Measurements from ENCODE around the gene ZBTB25.
A peak's percentile ranks its signal among the peaks of the same experiment; 100 is the strongest.

Gene ZBTB25

DNA sequence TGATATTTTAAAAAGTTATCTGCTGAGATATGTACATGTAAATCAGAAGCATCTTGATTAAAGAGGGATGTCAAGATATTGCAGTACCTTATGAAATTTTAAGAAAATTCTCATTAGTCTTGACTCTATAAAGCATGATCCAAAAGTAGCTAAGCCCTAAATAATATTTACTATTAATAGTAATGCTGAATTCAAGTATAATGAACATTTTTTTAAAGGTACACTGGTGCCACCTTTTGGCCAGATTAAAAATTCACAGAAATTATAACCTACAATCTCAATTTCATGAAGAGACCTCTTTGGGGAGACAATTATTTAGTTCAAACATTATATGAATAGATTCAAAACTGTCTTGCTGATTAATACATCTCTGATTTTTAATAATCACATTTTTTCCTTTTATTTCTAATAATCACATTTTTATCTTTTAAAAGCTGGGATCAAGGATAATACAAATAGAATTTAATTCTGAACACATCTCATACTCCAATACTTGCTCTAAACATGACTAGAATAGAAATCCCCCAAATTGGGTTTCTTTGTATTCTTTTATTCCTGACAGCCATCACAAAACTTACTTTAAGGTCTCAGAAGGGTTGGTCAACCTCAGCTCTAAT, 24.9 kb downstream of the ZBTB25 start:
- no peak for DNase-seq (ENCODE audit: extremely low read depth in 1 of 2, low read depth in 1 of 2)

DNA sequence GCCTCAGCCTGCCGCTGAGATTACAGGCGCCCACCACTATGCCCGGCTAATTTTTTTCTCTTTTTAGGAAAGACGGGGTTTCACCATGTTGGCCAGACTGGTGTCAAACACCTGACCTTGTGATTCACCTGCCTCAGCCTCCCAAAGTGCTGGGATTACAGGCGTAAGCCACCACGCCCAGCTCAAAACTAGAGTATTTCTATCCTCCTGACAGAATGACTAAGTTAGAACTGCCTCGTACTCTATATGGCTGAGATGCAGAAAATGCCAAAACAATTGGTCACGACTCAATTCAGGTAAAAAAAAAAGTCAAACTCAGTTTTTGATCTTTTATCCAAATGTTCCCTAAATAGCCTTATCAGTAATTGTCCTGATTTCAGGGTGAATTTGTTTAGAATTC, 27.2 kb downstream of the ZBTB25 start:
- DNase-seq (ENCODE audit: extremely low read depth in 1 of 2, low read depth in 1 of 2): no peak

DNA sequence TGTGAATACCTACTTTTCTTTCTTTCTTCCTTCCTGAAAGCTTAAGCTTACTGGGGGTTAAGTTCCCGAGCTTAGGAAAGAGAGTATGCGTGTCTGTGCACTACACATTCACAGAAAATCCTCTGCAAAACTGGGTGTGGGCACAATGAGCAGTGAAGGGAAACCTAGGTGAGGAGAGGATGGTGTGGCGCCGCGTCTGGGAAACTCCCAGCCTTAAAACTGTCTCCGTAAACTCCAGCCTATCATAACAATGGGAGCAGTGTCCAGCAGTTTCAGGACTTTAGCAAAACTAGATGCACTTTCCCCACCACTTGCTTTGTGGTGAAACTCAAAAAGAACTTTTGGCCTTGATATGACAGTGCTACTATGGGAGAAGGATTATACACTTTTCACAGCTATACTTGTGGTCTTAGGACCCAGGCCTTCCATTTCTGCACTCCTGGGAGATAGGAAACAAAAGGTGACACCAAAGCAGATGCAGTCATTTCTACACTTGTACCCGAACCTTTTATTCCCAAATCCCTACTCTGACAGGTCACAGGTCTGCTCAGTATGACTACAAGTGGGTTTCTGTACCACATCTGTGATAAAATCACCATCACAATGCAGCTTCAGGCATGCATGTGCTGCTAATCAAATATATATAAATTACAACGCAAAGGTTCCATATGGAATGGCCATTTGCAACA, 27.9 kb downstream of the ZBTB25 start:
- no peak for DNase-seq (ENCODE audit: extremely low read depth in 1 of 2, low read depth in 1 of 2)

DNA sequence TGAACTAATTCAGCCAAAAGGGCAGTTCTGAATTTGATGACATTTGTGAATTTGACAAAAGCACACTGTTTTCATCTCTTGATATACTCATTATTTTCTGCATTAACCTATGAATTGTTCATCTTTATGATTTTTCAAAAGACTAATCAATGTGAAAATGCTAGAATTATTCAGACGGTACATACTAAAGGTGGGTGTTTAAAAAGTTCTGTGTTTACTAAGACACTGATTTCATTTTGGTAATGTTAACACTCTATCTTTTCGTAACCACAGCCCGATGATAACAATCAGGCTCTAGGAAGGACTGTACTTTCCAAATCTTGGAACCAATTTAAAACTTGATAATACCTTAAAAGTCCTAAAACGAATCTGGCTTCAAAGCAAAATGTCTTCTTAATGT, 28.9 kb downstream of the ZBTB25 start:
- DNase-seq (ENCODE audit: extremely low read depth in 1 of 2, low read depth in 1 of 2): no peak

DNA sequence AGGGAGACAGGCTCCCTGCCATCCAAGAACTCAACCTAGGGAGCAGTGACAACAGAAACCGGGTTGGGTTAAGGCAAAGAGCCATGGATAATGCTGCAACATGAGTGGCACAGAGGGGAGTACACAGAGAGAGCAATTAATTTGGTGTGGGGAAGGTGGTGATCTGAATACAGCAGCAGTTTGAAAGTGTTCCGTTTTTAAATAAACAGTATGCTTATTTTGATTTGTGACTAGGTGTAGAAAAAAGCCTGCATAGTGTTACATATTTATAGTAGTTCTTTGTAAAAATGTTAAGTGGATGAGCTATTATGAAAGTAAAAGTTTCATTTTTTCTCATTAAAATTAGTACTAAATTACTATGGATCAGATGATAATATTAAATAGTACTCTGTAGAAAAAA, 29.6 kb downstream of the ZBTB25 start:
- DNase-seq (ENCODE audit: extremely low read depth in 1 of 2, low read depth in 1 of 2): no peak

DNA sequence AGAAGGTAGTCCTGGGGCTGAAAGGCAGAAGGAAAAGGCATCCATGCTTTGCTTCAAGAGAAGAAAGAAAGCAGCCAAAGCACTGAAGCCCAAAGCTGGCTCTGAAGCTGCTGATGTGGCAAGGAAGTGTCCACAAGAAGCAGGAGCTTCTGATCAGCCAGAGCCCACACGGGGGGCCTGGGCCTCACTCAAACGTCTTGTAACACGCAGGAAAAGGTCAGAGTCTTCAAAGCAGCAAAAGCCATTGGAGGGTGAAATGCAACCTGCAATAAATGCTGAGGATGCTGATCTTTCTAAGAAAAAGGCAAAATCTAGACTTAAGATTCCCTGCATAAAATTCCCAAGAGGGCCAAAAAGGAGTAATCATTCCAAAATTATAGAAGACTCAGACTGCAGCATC, 35.2 kb downstream of the ZBTB25 start:
- DNase-seq (ENCODE audit: extremely low read depth in 1 of 2, low read depth in 1 of 2): no peak

DNA sequence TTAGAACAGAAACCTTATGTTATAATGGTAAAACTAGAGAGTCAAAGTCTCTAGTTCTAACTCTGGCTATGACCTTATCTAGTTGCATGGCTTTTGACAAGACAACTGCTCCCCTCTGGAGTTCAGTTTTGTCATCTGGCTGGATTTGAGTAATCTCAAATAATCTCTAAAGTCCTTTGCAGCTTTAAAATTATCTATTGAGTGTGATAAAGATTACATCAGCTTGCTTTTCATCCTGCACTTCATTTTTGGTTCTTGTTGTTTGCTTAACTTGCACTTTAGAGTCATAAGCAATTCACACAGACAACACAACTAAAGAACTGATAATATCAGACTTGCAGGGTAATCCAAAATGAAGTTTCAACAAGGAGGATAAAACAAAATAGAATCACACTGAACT, 36.1 kb downstream of the ZBTB25 start:
- no peak for DNase-seq (ENCODE audit: extremely low read depth in 1 of 2, low read depth in 1 of 2)

DNA sequence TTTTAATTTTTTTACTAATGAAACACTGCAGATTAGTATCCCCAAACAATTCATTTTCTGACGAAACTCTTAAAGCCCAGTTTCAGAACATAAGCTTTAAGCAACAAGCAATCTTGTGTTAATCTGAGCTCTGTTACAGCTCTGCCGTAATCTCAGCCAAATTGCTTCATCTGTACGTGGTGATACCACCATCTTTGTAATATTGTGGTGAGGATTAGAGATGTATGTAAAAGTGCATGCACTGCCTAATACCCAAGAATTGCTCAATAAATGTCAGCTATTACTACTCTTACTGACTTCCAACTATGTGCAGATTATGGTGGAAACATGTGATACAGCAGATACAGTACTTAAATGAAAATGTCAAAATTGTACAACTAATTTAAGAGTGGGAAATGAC, 36.5 kb downstream of the ZBTB25 start:
- DNase-seq (ENCODE audit: extremely low read depth in 1 of 2, low read depth in 1 of 2): no peak

DNA sequence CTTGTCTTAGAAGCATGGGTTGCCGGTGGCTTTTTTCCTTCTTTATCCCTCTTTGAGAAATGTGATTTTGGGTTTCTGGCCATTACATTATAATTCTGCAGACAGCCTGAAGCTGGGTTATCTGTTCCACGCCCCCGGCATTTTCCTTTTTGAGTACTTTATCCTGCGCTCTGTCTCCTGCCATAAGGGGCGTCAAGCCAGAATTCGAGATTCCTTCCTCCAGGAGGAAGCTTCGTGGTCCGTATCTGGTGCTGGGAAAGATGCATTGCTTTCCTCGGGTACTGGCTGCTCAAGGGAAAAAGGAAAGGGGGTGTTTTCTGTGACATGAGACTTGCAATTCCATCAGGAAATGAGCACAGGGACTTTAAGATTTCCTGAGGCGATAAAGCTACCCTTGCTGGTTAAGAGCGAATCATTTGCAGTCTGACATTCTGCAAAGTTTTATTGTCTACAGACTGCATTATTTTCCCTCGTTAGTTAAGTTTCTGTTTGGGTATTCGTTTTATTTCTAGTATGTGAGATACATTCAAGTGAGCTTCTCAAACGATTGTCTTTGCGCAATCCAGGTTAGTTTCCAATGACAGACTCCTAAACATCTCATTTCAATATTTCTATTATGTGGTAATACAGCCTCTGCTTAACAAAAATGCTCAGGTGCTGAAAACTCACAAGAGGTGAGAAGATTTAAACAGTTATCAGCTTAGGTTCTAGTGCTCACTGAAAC, 37.6 kb downstream of the ZBTB25 start:
- DNase-seq (ENCODE audit: extremely low read depth in 1 of 2, low read depth in 1 of 2): no peak

DNA sequence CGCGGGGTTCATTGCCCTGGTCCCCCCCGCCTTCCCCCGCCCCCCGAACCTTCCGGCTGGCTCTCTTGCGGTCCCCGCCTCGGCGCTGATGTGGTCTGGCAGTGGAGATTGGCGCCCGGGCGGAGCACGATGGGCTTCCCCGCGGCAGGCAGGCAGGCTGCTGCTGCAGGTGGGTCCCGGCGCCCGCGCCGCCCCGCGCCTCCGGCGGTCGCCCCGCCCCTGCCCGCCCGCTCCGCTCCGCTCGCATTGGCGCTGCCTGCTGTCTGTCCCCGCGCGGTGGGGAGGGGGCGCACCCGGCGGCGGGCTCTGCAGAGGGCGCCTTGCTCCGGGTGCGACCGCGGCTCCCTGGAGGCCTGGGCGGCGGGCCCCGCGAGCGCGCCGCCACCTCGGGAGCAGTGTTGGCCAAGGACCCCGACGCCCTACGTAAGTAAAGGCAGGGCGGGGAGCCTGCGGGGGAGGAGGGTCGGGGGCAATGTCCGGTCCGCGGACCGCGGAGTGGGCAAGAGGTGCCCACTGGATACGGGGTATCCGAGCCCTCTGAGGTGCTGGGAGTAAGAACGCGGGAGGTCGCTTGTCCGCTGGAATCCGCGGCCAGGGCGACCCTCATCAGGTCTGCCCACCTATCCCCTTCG, 38.3 kb downstream of the ZBTB25 start, which contains the start of gene AKAP5:
Gene AKAP5 (plus strand): TSS at position 309 of the 632 bp plus-strand sequence. CDS start 2,896 bp downstream, outside the sequence.
- peak; percentile 39 to 42 for DNase-seq (ENCODE audit: extremely low read depth in 1 of 2, low read depth in 1 of 2)

DNA sequence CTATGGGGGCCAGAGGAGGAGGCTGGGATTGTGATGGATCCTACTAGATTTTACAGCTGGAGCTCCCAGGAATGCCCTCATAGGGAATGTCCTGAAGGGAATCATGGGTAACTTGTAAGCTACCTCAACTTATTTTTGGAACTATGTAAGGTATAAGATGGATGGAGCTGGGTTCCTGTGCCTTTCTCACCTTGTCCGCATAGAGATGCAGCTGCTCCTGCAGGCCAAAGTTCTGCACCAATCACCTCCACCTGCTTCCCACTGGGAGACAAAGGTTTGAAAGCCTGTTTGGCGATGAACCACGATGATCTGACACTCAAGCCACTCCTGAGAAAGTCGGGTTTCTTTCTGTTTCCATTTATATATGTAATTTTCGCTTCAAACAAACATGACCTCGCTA, 39.0 kb downstream of the ZBTB25 start:
- no peak for DNase-seq (ENCODE audit: extremely low read depth in 1 of 2, low read depth in 1 of 2)

DNA sequence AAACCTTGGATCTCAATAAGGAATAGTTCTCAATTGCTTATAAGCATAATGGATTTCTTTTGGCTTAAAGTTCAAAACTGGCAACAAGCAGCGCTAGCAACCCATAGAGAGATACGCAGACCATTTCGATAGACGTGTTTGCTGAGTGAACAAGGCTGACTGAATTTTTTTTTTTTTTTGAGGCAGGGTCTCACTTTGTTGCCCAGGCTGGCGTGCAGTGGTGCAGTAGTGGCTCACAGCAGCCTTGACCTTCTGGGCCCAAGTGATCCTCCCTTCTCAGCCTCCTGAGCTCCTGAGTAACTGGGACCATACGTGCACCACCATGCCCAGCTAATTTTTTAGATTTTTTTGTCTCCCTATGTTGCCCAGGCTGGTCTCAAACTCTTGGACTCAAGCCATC, 39.8 kb downstream of the ZBTB25 start:
- no peak for DNase-seq (ENCODE audit: extremely low read depth in 1 of 2, low read depth in 1 of 2)

DNA sequence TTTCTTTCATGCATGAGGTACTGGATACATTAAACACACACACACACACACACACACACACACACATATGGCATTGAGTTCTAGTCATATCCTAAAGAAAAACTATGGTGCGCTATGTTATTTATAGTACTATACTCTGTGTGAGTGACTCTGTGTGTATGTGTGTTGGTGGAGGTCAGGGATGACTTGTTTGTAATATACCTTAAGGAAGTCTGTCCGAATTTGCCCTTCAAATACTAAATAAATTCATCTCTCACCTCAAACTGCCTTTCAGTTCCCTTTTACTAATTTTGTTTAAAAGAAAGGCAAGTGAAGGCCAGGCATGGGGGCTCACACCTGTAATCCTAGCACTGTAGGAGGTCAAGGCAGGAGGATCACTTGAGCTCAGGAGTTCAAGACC, 40.4 kb downstream of the ZBTB25 start:
- DNase-seq (ENCODE audit: extremely low read depth in 1 of 2, low read depth in 1 of 2): no peak

DNA sequence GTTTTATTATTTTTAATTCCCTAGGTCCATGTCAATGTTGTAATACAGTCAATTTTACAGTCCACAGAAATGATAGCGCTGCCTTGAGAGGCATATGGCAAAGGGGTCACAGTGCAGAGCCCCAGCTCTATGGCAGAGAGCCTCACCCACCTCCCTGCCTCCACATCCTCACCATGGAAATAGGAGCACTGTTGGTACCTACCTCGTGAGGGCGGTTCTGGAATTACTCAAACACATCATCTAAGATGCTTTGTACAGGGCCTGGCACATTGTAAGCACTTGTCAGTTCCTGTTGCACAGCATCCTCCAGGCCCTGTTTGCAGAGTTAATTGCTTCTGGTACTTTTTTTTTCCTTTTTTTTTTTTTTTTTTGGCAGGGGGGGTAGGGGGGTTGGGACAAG, 42.4 kb downstream of the ZBTB25 start:
- DNase-seq (ENCODE audit: extremely low read depth in 1 of 2, low read depth in 1 of 2): no peak

DNA sequence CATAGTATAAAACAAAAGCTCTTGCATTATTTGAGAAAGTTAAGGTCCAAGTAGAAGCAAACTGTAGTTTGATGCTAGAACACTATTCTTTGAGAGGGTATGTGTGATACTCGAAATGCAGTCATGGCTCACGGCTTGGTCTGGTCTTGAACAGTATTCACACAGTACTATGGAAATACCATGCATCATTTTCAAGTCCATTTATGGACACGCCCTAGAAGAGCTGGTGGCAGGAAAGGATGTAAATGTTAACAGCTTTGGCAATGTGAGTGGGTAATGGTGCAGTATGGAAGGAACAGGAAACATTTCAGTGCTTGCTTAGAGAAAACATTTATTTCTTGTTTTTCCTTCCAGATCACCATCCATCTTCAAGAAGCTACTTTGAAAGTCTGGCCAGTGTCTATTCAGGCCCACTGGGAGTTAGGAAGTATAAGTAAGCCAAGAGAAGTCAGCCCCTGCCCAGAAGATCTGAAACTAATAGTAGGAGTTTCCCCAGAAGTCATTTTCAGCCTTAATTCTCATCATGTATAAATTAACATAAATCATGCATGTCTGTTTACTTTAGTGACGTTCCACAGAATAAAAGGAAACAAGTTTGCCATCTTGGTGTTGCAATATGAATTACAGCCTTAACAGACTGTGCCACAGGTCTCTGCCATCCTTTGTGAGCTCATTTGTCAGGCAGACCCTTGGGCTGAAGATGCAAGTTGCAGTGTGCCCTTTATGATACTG, 44.1 kb downstream of the ZBTB25 start:
- no peak for DNase-seq (ENCODE audit: extremely low read depth in 1 of 2, low read depth in 1 of 2)

DNA sequence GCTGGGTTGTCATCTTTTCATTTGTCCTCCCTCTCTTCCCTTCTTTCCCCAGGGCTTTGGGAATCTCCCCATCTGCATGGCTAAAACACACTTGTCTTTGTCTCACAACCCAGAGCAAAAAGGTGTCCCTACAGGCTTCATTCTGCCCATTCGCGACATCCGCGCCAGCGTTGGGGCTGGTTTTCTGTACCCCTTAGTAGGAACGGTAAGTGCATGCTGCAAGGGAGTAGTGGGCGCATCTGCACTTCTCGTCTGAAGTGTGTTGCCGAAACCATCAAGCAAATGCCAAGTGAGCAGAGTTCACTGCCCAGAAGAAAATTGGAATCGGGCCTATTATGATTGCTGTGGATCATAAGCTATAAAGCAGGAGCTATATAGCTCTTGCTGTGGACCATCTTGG, 49.0 kb downstream of the ZBTB25 start:
- no peak for DNase-seq (ENCODE audit: extremely low read depth in 1 of 2, low read depth in 1 of 2)

DNA sequence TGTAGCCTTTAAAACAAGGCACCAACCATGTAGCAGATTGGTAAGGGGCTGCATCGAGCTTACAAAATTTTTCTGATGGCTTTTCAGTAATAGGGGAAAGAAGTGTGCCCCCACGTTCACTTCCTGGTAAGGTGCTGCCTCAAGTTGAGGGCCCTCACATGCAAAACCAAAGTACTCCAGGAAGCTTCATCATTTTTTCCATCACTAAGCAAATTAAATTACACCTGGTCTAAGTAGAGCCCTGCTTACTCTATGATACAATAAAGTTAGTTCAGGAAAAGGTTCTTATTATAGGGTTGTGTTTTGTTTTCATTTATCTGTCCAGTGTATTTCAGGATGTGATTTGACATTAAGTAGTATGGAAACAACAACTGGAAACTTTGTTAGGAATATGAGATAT, 53.4 kb downstream of the ZBTB25 start:
- DNase-seq (ENCODE audit: extremely low read depth in 1 of 2, low read depth in 1 of 2): no peak

DNA sequence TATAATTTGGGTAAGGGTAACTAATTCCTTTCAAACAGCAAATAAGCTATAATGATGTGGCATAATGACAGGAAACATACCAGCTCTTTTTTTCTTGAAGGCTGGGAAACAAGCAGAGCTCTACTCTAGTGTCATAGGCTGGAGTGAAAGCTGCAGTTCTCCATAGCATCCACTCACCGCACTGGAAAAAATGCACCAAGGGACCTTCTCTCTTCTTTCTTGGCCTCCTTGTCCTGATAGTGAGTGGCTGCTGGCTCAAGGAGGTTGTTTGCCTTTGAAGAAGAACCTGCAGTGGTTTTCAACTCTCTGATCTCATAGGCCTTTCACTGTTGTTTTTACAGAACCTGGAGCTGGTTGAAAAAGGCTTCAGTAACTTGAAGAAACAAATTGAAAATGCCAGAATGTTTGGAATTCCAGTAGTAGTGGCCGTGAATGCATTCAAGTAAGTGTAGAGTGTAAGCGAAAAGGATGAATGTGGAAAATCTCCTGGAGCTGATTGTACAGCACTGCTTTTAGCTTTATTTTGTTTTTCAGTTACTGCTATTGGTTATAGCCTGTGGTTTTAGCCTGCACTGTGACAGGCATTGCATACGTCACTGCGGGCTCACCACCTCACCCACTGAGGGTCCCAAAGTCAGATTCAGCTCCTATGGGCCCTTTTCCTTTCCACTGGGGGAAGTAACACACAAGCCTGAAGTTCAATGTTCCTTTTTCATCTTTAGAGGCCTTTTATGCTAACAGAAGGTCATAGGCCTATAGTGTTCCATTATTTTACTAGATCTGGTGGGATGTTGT, 55.6 kb downstream of the ZBTB25 start:
- no peak for DNase-seq (ENCODE audit: extremely low read depth in 1 of 2, low read depth in 1 of 2)

DNA sequence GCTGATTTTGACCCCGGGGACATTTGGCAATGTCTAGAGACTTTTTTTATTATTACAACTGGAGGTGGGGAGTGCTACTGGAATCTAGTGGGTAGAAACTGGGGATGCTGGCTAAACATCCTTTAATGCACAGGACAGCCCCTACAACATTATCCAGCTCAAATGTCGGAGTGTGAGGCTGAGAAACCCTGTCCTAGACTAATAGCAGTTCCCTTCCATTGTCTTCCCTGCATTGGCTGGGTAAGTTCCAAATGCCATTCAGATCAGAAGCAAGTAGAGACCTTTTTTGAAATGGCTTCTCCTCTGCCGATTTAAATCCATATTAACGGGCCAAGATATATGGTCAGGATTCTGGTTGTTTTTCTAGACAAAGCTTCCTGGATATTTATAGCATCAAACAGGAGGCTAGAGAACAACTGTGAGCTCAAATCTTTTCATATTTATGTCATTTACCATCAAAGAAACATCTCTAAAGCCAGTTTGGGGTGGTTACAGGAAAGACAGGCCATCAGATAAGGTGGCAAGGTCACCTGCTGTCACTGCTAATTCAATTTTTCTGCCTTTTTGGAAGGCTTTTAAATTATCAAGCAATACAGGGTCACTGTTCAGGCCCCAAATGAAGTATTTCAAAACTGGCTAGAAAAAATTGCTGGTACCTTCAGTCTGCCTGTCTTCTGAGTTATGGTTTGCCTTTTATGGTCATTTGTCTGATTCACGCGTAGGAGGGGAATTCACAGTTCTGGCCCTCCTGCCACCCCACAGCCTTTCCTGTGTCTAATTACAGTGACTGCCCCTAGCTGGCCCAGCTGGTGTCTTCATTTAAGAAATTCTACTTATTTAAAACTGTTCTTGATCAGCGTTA, 58.4 kb downstream of the ZBTB25 start:
- DNase-seq (ENCODE audit: extremely low read depth in 1 of 2, low read depth in 1 of 2): peak in 1 of 2 donors; percentile 47

Measured in stimulated activated CD8-positive, alpha-beta memory T cell treated with anti-CD3 and anti-CD28 coated beads, Interleukin-7, amount 100 ng/mL, for 48 hours (primary cell).